Measurements from ENCODE around the gene ARF6.

GRCh38 chr14:49933128-49933527 is 40.2 kb downstream of the ARF6 start:
- TF ChIP-seq CTCF (IDR thresholded peaks at IDR 0.05; ENCODE audit: borderline replicate concordance, extremely low read depth, low read length, poor library complexity, severe bottlenecking) (no peak), EZH2 (IDR thresholded peaks at IDR 0.05; ENCODE audit: borderline replicate concordance, low read depth, low read length, severe bottlenecking) (no peak)
